Fibroblast of skin of left biceps (primary cell): Measurements from ENCODE around the gene GBE1.

Experiments
- DNase-seq, 2 experiments: peaks; one replicate each; pipeline ENCODE4 v3.0.0-alpha.2; 2013; ENCODE audit warnings: low read depth in 2 of 2

GBE1 gene

GRCh38 chr3:81621277-81621676, 140.2 kb downstream of the GBE1 start:
- DNase-seq: no peak

GRCh38 chr3:81620849-81621248, 140.6 kb downstream of the GBE1 start:
- no peak for DNase-seq

GRCh38 chr3:81612768-81613167, 148.7 kb downstream of the GBE1 start:
- no peak for DNase-seq

GRCh38 chr3:81602781-81603180, 158.7 kb downstream of the GBE1 start:
- peak in 1 of 2 experiments; percentile 7 for DNase-seq

- no peak for DNase-seq
Observed at GRCh38 chr3:81601707-81602305, 159.6 kb downstream of the GBE1 start.

- no peak for DNase-seq
Observed at GRCh38 chr3:81592101-81592500, 169.3 kb downstream of the GBE1 start.

GRCh38 chr3:81585937-81586336, 175.5 kb downstream of the GBE1 start:
- DNase-seq: no peak

GRCh38 chr3:81585056-81585455, 176.4 kb downstream of the GBE1 start:
- DNase-seq: no peak

- DNase-seq: peak in 1 of 2 experiments; percentile 9
Observed at GRCh38 chr3:81581966-81582599, 179.4 kb downstream of the GBE1 start.

- DNase-seq: no peak
Observed at GRCh38 chr3:81580355-81580754, 181.1 kb downstream of the GBE1 start.

GRCh38 chr3:81579744-81580143, 181.7 kb downstream of the GBE1 start:
- no peak for DNase-seq

GRCh38 chr3:81572201-81572756, 189.2 kb downstream of the GBE1 start:
- DNase-seq: no peak

- DNase-seq: no peak
Observed at GRCh38 chr3:81568378-81568777, 193.1 kb downstream of the GBE1 start.

- DNase-seq: no peak
Observed at GRCh38 chr3:81565041-81565440, 196.4 kb downstream of the GBE1 start.

- no peak for DNase-seq
Observed at GRCh38 chr3:81558106-81558505, 203.3 kb downstream of the GBE1 start.

- DNase-seq: no peak
Observed at GRCh38 chr3:81554801-81555200, 206.6 kb downstream of the GBE1 start.

GRCh38 chr3:81554388-81554787, 207.1 kb downstream of the GBE1 start:
- DNase-seq: peak; percentile 23 to 32

GRCh38 chr3:81550415-81550814, 211.0 kb downstream of the GBE1 start:
- DNase-seq: no peak

- no peak for DNase-seq
Observed at GRCh38 chr3:81549831-81550230, 211.6 kb downstream of the GBE1 start.

GRCh38 chr3:81549388-81549787, 212.1 kb downstream of the GBE1 start:
- DNase-seq: no peak

GRCh38 chr3:81545572-81545971, 215.9 kb downstream of the GBE1 start:
- DNase-seq: no peak

GRCh38 chr3:81544385-81544784, 217.1 kb downstream of the GBE1 start:
- DNase-seq: no peak

- no peak for DNase-seq
Observed at GRCh38 chr3:81540787-81541186, 220.7 kb downstream of the GBE1 start.
